Type B pancreatic cell (in vitro differentiated cells): ENCODE data around the gene USP16. TPM values are rescaled to one million over a fixed set of nuclear protein-coding genes. Genes with fewer than 3 reads are reported as not detected.
"Not testable (repeated sequence)": the region's sequence is repeated elsewhere in the genome, so short reads cannot be mapped to it uniquely, and the experiment has no call there.

Experiments
- DNase-seq: peaks from one replicate; pipeline ENCODE4 v3.0.0; 2021; ENCODE audit warnings: mixed read lengths; ENCODE audit not compliant: unreplicated experiment; ENCODE audit errors: extremely low spot score
- H3K27ac Mint-ChIP-seq: 2 replicates; pipeline ENCODE4 v1.8.0; 2021; ENCODE audit warnings: mild to moderate bottlenecking, mixed read lengths
- H3K27me3 Mint-ChIP-seq: 2 replicates; pipeline ENCODE4 v1.8.0; 2021; ENCODE audit warnings: mixed read lengths
- H3K36me3 Mint-ChIP-seq: 2 replicates; pipeline ENCODE4 v1.8.0; 2021; ENCODE audit warnings: mixed read lengths
- H3K4me1 Mint-ChIP-seq: one replicate; pipeline ENCODE4 v1.8.0; 2021; ENCODE audit warnings: mixed read lengths; ENCODE audit not compliant: unreplicated experiment
- H3K4me3 Mint-ChIP-seq: 2 replicates; pipeline ENCODE4 v1.8.0; 2021; ENCODE audit warnings: mild to moderate bottlenecking, mixed read lengths
- H3K9me3 Mint-ChIP-seq: 2 replicates; pipeline ENCODE4 v1.8.0; 2021; ENCODE audit warnings: mixed read lengths
- CTCF ChIP-seq: fragments of 200-600 bp; sonication (generic); conservative IDR thresholded peaks from 2 replicates; pipeline ENCODE4 v1.5.0; 2021; ENCODE audit warnings: antibody characterized with exemption, mild to moderate bottlenecking
- total RNA-seq: library from RNA; stranded (reverse); gene quantifications from 2 replicates; pipeline ENCODE4 v1.2.1, GENCODE V29; 2021; ENCODE audit warnings: low replicate concordance

The USP16 gene
- total RNA-seq, 1 donor from 2014 or later, result 28.9 TPM

GRCh38 chr21:29007135-29007534 lies 17.3 kb upstream of the USP16 start:
- Mint-ChIP-seq H3K27ac (peak overlapping the region; percentile 63), H3K4me1 (peaks cover 9% of the 10 kb centered on the region), H3K4me3 (peak overlapping the region; percentile 13), H3K27me3 (no peaks in the 10 kb centered on the region), H3K9me3 (no peaks in the 10 kb centered on the region), H3K36me3 (peaks cover 4% of the 10 kb centered on the region)
- TF ChIP-seq CTCF, result no peak
- no peak for DNase-seq

DNA sequence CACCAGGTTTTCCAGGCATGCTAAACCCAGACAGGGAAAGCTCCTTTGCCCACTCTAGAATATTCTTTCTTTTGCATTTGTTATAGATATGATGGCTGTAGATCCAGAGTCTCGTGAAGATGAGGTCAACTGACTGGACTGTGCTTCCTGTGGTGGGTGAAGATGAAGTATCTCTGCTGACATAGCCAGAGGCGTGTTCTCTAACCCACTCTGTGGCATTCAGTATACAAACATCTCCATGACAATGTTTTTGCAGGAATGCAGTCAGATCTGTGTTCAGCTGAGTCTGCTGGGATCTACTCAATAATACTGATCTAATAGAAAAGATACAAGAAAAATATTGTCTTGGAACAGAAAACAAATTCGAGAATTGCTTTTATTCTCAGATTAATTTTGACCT lies 16.7 kb upstream of the USP16 start:
- H3K4me3 Mint-ChIP-seq, result no peak overlapping the region
- H3K36me3 Mint-ChIP-seq, result peaks cover 4% of the 10 kb centered on the region
- peaks cover 4% of the 10 kb centered on the region for H3K4me1 Mint-ChIP-seq
- H3K9me3 Mint-ChIP-seq, result no peaks in the 10 kb centered on the region
- TF ChIP-seq CTCF, result no peak
- H3K27me3 Mint-ChIP-seq, result no peaks in the 10 kb centered on the region
- DNase-seq, result no peak
- peak overlapping the region; percentile 81 for H3K27ac Mint-ChIP-seq

- no peak for TF ChIP-seq CTCF
- H3K4me3 Mint-ChIP-seq, result no peak overlapping the region
- peaks cover 4% of the 10 kb centered on the region for H3K36me3 Mint-ChIP-seq
- no peaks in the 10 kb centered on the region for H3K27me3 Mint-ChIP-seq
- peaks cover 4% of the 10 kb centered on the region for H3K4me1 Mint-ChIP-seq
- no peak for DNase-seq
- peak overlapping the region; percentile 81 for H3K27ac Mint-ChIP-seq
- H3K9me3 Mint-ChIP-seq, result no peaks in the 10 kb centered on the region
Observed at GRCh38 chr21:29008367-29008766, 16.1 kb upstream of the USP16 start.

DNA sequence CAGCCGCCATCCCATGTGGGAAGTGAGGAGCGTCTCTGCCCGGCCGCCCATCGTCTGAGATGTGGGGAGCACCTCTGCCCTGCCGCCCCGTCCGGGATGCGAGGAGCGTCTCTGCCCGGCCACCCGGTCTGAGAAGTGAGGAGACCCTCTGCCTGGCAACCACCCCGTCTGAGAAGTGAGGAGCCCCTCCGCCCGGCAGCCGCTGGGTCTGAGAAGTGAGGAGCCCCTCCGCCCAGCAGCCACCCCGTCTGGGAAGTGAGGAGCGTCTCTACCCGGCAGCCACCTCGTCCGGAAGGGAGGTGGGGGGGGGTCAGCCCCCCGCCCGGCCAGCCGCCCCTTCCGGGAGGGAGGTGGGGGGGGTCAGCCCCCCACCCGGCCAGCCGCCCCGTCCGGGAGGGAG lies 13.2 kb upstream of the USP16 start:
- H3K9me3 Mint-ChIP-seq, H3K27me3 Mint-ChIP-seq, H3K27ac Mint-ChIP-seq, H3K4me1 Mint-ChIP-seq, H3K36me3 Mint-ChIP-seq, H3K4me3 Mint-ChIP-seq, DNase-seq: not testable (repeated sequence)

DNA sequence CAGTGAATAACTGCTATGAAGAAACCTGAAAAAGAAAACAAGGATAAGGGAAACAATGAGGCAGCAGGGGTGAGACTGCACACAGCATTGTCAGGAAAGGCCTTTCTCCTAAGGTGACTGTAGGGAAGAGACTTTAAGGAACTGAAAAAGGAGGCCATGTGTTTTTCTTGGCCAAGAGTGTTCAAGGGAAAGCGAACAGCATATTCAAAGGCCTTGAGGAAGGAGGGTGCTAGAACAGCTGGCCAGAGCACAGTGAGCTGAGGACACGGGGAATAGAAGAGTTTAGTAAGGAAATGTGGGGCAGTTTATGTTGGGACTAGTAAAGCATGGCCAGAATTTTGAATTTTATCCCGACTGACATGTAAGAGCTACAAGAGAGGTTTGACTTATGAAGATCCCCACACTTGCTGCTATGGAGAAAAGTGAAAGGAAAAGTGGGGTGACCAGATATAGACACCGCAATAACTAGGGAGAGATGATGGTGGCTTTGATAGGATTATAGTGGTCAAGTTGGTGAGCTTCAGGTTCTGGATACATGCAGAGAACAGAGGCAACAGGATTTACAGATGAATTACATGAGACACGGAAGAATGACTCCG lies 6.7 kb upstream of the USP16 start:
- Mint-ChIP-seq H3K36me3 (no peaks in the 10 kb centered on the region), H3K27ac (peak overlapping the region; percentile 16), H3K4me1 (peaks cover 8% of the 10 kb centered on the region), H3K4me3 (peak overlapping the region; percentile 83), H3K9me3 (no peaks in the 10 kb centered on the region), H3K27me3 (no peaks in the 10 kb centered on the region)
- DNase-seq, result no peak
- no peak for TF ChIP-seq CTCF

DNA sequence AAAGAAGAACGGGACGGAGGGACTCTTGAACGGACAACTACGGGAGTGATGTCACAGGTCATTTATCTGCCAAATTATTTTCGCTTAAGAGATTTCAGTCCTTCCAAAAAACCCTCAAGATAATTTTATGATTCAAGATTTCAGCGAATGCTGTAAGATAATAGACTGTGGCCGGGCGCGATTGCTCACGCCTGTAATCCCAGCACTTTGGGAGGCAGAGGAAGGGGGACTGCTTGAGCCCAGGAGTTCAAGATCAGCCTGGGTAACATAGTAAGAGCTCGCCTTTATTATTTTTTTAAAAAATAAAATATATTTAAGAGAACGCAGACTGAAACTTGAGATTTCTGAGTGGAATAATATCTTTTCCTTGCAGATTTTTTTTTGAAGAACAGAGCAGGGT lies 5.9 kb upstream of the USP16 start:
- H3K9me3 Mint-ChIP-seq, result no peaks in the 10 kb centered on the region

More for the DNA sequence above, 5.9 kb upstream of the USP16 start:
- Mint-ChIP-seq H3K4me3 (peak overlapping the region; percentile 83), H3K36me3 (no peaks in the 10 kb centered on the region), H3K27ac (peak overlapping the region; percentile 16), H3K27me3 (no peaks in the 10 kb centered on the region), H3K4me1 (peaks cover 8% of the 10 kb centered on the region)
- DNase-seq, result no peak
- TF ChIP-seq CTCF, result no peak
